ENCODE results near the gene SH3PXD2A. TPM values are rescaled to one million over a fixed set of nuclear protein-coding genes. Genes with fewer than 3 reads are reported as not detected.
"Not testable (repeated sequence)": the region's sequence is repeated elsewhere in the genome, so short reads cannot be mapped to it uniquely, and the experiment has no call there.

Gene SH3PXD2A
- total RNA-seq, 1 experiment from 2014 or later = 1.2 TPM

DNA sequence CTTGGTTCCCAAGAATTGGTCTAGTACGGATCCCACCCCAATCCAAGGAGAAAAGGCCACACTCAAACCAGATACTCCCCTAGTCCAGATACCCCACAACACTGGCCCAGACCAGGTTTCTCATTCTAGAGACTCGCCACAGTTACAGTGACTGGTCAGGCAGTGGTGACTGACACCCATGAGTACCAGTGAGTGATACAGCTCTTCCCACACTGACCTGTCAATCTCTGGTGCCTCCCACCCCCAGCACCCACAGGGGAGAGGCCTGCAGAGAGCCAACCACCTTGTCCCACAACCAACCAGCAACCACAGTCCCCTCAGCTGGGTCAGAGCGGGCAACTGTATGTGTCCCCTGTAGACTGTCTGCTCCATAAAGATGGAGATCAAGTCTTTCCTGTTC is 209.1 kb downstream of the SH3PXD2A start:
- DNase-seq (ENCODE audit: low spot score) = no peak

GRCh38 chr10:103645141-103646054 is 210.0 kb downstream of the SH3PXD2A start:
- DNase-seq (ENCODE audit: low spot score) = no peak

GRCh38 chr10:103643381-103643780 is 212.0 kb downstream of the SH3PXD2A start:
- DNase-seq (ENCODE audit: low spot score) = no peak

DNA sequence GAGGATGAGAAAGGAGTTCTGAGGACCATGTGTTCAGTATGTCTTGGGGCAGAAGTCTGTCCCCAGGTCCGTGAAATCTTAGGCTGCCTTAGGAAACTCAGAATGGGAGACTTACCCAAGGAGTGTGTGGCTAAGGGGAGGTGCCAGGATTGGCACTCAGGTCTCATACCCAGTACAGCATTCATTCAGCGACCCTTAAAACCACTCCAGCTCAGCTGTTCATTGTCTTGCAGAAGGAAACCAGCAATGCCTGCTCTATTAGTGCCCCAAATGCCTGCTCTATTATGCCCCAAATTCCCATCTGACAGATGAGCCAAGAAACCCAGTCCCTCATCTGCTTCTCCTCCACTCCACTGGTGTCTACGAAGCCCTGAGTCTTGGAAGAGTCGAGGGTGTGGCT is 214.1 kb downstream of the SH3PXD2A start:
- no peak for DNase-seq (ENCODE audit: low spot score)

DNA sequence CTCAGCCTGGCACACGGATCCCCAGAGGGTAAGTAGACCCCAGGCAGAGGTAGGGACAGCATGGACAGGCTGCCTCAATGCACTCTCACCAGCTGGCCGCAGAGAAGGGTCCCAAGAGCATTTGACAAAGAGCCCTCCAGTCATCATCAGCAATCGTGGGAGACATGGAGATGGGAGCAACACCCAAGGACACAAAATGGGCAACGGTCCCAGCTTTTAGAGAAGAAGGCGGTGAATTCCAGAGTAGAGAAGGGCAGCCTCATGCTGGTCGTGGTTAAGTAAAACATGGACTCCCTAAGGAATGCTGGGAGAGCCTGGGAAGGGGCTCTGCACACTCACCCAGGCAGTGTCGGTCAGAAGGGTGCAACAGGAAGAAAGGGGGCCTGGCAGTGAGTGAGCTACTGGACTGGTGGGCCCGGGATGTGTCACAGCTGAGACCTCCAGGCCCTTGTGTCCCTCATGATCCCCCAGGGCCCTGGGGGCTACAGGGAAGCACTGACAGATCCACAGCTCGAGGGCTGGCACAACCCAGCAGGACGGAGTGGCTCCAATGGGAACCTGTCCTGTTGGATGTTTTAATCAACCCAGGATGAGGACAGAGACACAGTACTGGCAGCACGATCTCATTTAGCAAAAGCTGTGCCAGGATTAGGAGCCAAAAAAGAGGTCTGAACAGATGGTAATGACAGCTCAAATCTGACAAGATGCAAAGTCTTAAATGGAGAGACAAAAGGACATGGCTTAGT is 214.8 kb downstream of the SH3PXD2A start:
- no peak for DNase-seq (ENCODE audit: low spot score)

DNA sequence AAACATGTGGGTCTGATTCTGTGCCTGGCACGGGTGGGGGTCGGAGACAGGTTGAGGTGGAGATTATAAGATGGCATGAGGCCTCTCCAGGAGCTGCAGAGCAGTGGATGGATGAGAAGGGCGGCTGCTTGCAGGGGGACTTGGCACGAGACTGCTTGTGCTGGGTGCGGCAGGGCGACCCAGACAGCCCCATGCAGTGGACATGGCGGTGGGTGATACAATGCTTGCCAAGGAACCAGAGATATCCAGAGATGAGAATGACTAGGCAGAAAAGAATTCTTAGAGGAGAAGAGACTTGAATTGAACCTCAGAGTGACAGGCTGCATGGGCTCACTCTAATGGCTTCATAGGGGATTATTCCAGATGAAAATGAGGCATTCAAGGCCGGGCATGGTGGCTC is 216.4 kb downstream of the SH3PXD2A start:
- DNase-seq (ENCODE audit: low spot score) = no peak

DNA sequence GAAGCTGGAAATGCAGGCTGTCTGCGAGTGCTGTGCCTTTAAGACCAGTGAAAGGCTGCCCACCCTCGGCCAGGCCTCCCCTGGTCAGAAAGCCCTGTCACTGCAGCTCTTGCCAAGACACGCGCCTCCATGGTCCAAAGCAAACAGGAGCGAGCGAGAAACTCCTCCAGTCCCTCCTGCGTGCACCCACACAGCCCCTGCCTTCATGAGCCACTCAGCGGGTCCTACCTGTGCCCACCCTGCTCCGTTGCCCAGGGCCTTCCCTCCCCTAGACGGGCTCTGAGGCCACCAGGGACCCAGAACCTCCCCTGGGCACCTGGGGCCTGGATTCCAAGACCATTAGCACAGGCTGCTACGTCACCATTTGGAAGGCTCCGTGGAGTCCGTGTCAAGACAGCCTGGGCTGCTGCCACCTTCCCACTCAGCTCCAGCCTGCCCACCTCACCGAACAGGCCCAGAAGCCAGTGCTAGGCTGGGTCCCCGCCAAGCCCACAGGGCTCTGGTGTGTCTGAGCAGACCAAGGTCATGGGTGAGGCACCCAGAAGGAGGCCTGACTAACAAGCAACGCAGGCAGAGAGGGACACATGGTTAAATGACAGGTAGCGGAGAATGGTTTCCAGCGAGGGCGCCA is 217.3 kb downstream of the SH3PXD2A start:
- no peak for DNase-seq (ENCODE audit: low spot score)

DNA sequence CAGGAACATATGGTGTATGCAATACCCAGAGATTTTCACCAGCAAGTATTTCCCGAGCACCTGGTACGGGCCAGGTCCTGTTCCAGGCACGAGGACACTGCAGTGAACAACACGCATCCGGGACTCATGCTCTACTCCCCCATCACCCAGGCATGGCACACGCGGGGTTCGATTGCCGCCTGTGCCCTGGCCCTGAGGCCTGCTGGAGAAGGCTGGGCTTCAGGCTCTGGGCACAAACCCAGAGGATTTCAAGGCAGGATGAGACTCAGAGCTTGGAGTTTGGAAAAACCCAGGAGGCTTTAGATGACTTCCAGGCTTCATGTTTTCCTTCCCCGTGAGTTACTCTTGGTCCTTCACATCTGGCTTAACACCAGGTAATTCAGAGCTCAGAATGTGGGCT is 218.4 kb downstream of the SH3PXD2A start:
- DNase-seq (ENCODE audit: low spot score) = no peak

DNA sequence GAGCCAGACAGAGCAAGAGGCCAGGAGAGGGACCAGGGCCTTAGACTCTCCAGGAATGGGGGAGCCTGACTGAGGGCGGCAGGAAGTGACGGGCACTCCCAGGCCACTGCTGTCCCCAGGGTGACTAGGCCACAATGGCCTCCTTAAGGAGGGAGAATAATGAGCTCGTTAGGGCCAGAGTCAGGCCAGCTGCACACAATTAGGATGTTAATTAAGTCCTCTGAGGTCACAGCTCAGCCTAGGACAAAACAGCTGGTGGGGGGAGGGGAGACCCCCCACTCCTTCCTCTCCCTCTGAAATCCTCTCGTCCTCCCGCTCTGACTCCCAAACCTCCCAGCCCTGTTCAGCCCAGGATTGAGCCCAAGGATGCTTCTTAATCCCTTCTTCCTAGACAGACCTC is 218.9 kb downstream of the SH3PXD2A start:
- DNase-seq (ENCODE audit: low spot score) = no peak

DNA sequence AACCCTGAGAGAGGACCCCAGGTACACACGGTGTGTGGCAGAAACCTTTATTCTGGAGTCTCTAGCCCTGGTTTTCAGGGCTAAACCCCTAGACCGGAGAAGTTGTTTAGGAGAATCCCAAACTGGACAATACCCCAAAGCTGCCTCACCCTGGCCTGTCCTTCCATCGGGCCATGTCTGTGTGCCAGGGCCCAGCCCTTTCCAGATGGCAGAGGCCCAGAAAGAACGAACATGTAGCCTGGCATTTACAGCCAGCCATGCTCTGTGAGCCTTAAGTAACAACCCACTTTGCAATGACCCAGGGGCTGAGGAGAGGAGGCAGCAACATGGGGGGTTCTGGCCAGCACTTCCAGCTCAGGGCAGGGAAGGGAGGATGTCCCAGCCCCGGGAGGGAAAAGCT is 219.8 kb downstream of the SH3PXD2A start:
- no peak for DNase-seq (ENCODE audit: low spot score)

DNA sequence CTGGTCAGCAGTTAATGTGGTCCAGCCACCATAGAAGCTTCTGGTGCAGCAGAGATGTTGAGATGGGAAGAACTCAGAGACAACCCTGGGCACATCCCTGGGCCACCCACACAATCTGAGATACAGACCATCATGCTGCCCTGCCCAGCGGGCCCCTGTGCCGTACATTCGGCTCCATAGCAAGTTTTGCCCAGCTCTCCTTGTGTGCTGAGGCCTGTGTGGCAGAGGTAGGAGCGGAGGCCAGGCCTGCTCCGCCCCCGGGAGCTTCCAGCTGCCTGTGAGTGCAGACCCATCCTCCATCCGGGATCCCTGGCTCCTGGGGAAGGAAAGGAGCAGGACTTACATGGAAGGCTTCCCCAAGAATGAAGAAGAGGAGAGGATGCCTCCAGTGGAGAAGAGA is 221.5 kb downstream of the SH3PXD2A start:
- no peak for DNase-seq (ENCODE audit: low spot score)

DNA sequence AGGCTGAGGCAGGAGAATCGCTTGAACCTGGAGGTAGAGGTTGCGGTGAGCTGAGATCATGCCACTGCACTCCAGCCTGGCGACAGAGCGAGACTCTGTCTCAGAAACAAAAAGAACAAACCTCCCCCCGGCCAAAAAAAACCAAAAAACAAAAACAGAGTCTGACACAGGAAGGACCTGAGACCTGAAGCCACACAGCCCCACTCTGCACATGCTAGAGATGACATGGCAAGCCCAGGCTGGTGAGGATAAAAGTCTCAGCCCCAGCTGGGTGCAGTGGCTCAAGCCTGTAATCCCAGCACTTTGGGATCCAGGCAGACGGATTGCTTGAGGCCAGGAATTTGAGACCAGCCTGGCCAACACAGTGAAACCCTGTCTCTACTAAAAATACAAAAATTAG is 222.5 kb downstream of the SH3PXD2A start:
- not testable (repeated sequence) for DNase-seq (ENCODE audit: low spot score)

- no peak for DNase-seq (ENCODE audit: low spot score)
Measured at GRCh38 chr10:103632247-103632642, 223.1 kb downstream of the SH3PXD2A start.

- DNase-seq (ENCODE audit: low spot score) = no peak
Measured at GRCh38 chr10:103630156-103630555, 225.2 kb downstream of the SH3PXD2A start.

- no peak for DNase-seq (ENCODE audit: low spot score)
Measured at GRCh38 chr10:103629581-103629980, 225.8 kb downstream of the SH3PXD2A start.

DNA sequence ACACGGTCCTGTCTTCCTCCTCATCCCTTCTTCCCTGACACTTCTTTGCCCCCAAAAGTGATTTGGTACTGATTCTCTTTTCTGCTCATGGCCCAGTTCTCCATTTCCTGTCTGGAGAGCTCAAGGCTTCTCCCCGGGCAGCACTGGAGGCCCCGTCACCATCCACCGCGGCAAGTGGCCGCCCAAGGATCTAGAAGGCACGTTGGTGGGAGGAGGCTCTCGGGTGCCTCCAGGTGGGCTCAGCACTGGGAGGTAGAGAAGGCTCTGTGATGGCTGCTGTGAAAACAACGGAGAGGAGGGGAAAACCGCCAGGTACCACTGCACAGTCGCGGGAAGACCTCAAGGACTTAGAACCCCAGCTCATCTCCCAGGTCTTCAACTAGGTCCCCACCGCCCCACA is 227.5 kb downstream of the SH3PXD2A start:
- no peak for DNase-seq (ENCODE audit: low spot score)

- DNase-seq (ENCODE audit: low spot score) = no peak
Measured at GRCh38 chr10:103627111-103627892, 228.1 kb downstream of the SH3PXD2A start.

GRCh38 chr10:103626178-103626577 is 229.2 kb downstream of the SH3PXD2A start:
- DNase-seq (ENCODE audit: low spot score) = no peak

GRCh38 chr10:103622935-103623574 is 232.3 kb downstream of the SH3PXD2A start:
- no peak for DNase-seq (ENCODE audit: low spot score)

DNA sequence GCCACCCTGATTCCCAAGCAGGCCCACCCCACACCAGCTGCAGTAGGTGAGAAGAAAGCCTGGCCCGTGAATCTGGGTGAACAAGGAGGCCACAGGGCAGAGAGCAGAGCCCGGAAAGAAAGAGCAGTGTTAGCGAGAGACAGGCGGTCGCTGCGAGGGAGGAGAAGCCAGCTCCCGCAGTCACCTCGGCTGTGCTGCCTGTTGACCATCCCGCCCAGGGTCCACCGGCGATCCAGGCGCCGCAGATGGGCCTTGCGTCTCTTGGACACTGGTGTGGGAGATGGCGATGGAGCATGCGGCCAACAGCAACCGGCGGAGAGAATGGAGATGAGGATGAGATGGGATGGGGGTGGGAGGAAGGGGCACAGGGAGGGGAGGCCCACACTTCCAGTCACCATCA is 233.1 kb downstream of the SH3PXD2A start:
- DNase-seq (ENCODE audit: low spot score) = no peak

GRCh38 chr10:103621783-103622125 is 233.6 kb downstream of the SH3PXD2A start:
- DNase-seq (ENCODE audit: low spot score) = no peak

Data from H4 (cell line).